ENCODE results near the gene POLR3K. TPM values are rescaled to one million over a fixed set of nuclear protein-coding genes. Genes with fewer than 3 reads are reported as not detected.
A peak's percentile ranks its signal among the peaks of the same experiment; 100 is the strongest.

The POLR3K gene
- polyA plus RNA-seq (ENCODE audit: insufficient read length in 4 of 4): 10 to 100 TPM; 11.3 to 13.2 (median 12.9) TPM

- DNase-seq (ENCODE audit: low read depth in 4 of 4, low spot score in 3 of 4): peak; percentile 90 to 93 (median 92)
Measured at GRCh38 chr16:53346-54236, at the start of gene POLR3K, which contains the start of gene SNRNP25. TSS of gene POLR3K (minus strand) at chr16:53608. CDS start at chr16:53586, 22 bp downstream. TSS of gene SNRNP25 (plus strand) at chr16:53828. CDS start at chr16:54017, 189 bp downstream.

DNA sequence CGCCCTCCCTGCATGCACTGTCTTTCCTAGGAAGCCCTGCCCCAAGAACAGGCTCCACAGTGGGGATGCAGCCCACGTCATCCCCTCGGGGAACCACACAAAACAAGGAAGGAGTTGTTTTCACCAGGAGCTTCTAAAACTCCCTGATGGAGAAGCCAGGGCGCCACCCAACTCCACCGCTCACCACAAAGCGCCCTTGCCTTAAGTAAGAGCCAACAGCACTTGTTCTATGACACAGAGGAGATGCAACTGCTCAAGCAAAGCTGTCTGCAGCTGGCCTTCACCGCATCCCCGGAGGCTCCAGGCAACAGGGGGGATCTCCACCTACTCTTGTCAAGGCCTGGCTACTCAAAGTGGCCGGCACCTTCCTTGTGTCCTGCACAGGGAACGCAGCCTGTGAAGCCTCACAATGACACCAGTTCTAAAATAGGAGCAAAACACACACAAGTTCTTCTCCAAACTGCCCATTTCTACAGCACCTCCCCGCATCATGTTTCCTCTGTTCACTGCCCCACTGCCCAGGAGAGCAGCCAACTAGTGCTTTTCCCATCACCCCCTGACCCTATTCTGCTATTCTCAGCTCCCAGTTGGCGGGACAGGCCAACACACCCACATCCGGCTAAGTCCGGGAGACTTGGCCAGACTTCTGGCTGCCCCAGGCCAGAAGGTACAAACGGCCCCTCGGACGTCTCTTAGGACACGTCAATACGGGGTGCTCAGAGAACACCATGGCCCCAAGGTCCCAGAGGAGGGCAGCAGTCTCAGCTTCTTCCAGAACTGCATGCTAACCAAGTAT, 48.9 kb upstream of the POLR3K start:
- DNase-seq (ENCODE audit: low read depth in 4 of 4, low spot score in 3 of 4): no peak

- DNase-seq (ENCODE audit: low read depth in 4 of 4, low spot score in 3 of 4): no peak
Measured at GRCh38 chr16:101586-101985, 48.2 kb upstream of the POLR3K start.

DNA sequence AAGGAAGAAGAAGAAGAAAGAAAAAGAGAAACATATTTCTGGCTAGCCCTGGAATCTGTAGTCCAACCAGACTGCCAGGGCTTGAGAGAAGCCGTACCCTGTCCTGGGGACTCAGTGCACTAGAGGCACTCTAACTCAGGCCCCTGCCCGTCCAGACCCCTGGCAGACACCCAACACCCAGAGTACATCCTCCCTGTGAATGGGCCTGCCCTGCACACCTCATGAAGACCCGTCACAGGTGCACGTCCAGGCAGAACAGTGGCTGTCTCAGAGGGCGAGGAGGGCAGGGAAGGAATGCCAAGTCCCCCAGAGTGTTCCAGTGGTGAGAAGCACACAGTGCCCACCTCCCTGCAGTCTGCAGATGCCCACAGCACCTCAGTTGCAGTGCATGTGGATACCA, 47.6 kb upstream of the POLR3K start:
- no peak for DNase-seq (ENCODE audit: low read depth in 4 of 4, low spot score in 3 of 4)

DNA sequence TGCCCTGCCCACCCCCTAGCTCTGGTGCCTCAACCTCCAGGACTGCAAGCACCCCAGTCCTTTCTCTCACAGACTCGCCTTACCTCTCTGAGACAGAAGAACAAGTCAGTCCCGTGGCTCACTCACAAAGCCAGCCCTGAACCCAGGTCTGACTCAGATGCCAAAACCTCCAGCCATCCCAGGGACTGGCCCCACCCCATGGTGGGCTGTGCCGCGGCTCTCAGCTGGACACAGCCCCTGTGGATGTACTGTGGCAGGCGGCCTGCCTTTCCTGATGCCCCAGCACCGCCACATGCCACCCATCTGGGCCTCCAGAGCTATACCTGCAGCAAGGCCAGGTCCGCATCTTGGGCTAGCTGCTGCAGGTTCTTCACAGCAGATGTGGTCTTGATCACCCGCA, 44.4 kb upstream of the POLR3K start:
- no peak for DNase-seq (ENCODE audit: low read depth in 4 of 4, low spot score in 3 of 4)

GRCh38 chr16:96935-97381, 43.5 kb upstream of the POLR3K start:
- peak in 1 of 4 donors; percentile 65 for DNase-seq (ENCODE audit: low read depth in 4 of 4, low spot score in 3 of 4)

DNA sequence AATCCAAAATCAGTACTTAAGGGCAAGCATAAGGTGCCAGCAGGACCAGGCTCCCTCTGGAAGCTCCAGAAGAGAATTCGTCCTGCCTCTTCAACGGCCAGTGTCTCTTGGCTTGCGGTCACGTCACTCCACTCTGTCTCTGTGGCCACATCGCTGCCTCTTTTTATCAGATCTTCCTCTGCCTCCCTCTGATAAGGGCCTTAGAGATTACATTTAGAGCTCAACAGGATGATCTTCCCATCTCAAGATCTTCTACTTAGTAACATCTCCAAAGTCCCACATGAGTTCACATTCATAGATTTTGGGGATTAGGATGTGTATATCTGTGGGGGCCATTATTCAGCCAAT, 41.5 kb upstream of the POLR3K start:
- no peak for DNase-seq (ENCODE audit: low read depth in 4 of 4, low spot score in 3 of 4)

GRCh38 chr16:92431-93339, 39.3 kb upstream of the POLR3K start:
- DNase-seq (ENCODE audit: low read depth in 4 of 4, low spot score in 3 of 4): no peak

DNA sequence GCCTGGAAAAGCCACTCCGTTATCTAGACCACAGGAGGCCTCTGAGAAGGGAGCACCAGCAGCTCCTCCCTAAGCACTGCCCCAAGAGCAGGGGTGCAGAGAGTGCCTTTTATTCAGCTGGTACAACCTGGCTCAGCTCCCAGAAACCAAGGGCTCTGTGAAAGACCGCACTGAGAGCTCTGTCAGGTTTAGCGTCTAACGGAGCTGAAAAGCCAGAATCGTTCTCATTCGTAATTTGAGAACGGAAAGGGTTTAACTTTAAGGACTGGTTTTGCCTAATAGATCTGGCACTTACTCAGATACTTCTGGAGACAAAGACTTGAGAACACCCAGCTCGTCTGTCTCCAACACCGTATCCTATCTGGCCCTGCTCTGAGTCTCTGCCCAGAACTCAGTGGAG, 38.1 kb upstream of the POLR3K start:
- DNase-seq (ENCODE audit: low read depth in 4 of 4, low spot score in 3 of 4): no peak

DNA sequence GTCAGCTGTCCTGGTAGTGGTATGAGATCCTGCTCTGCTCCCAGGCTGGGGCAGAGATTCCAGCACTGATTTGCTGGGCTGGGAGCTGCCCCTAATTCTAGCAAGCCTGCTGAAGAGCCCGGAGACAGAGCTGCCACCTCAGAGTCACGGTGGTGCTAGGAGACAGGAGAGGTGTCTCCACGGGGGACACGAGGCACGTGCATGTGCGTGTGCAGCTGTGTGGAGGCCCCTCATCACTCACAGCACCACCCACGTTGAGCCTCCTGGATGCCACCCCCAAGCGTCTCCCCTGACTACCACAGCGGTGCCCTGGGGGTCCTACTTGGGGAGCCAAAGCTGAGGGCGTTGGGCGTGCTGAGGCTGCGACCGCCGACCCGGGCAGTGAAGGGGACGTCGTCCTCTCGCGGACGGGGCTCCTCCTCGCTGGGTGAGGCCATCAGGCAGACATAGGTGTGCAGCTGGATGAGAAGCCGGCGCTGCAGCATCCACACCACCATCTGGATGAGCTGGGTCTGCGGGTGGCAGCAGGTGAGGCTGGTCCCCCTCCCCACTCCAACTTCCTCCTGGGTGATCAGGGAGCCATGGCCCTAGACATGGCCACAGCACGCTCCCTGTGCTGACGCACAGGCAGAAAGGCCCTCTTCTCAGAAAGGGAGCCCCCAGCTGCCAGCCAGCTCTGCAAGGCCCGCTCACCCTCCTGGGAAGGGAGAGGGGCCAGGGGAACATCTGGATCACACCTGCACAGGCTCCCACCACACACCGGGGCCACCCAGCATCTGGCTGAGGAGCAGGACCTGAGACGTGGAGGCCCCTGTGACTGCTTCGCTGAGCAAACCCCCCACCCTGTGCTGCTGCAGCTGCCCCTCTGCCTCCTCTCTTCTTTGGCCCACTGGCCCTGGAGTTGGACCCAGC, 36.2 kb upstream of the POLR3K start:
- DNase-seq (ENCODE audit: low read depth in 4 of 4, low spot score in 3 of 4): no peak

DNA sequence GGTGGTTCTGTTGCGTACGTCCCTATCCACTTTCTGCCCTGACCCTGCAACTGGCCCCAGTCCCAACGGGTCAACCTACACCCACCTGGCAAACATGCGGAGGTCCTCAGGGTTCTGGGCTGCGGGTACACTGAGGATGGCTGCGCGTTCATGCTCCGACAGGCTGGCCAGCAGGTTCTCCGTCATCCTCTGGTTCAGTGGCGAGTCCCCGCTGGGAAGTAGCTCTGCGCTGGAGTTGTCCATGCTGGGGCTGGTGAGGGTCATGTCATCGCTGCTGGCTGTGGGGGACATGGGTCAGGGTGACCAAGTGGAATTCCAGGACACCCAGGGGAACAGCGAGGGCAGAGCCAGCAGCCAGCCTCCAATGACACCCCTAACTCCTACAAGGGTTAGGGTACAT, 35.2 kb upstream of the POLR3K start:
- no peak for DNase-seq (ENCODE audit: low read depth in 4 of 4, low spot score in 3 of 4)

DNA sequence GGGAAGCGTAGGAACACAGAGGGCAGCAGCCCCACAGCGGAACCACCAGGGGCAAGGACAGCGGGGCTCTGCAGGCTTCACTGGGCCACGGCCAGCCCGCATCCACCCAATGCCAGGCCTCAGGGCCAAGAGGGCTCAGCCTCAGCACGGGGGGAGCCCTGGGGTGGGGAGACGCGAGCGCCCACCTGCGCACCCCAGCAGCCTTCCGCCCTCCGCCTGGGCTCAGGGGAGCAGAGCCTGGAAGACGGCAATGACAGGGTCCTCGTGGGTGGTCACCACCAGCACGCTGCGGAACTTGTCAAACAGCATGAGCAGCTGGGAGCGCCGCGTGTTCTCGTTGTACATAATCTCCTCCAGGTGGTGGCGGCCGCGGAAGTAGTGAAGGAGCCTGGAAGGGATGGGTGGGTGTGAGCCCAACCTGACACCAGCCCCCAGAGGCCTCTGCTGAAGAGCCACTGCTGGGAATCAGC, 33.1 kb upstream of the POLR3K start:
- no peak for DNase-seq (ENCODE audit: low read depth in 4 of 4, low spot score in 3 of 4)

DNA sequence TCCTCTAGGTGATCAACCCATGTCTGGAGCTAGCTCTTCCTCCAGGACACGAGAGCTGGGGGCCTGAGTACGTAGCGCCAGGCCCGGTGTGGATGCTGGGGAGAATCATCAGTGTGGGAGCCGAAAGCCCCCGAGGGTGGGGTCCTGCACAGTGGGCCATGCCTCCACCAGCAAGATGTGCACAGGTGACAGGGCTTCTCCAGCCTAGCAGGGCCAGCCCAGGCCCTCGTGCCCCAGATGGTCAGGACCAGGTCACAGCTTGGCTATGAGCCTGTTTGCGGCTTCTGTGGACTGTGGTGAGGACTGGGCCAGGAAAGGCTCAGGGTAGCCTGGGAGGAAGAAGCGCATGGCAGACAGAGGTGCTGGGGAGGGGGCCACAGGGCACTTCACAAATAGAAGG, 32.5 kb upstream of the POLR3K start:
- DNase-seq (ENCODE audit: low read depth in 4 of 4, low spot score in 3 of 4): no peak

- no peak for DNase-seq (ENCODE audit: low read depth in 4 of 4, low spot score in 3 of 4)
Measured at GRCh38 chr16:85407-85782, 32.0 kb upstream of the POLR3K start.

DNA sequence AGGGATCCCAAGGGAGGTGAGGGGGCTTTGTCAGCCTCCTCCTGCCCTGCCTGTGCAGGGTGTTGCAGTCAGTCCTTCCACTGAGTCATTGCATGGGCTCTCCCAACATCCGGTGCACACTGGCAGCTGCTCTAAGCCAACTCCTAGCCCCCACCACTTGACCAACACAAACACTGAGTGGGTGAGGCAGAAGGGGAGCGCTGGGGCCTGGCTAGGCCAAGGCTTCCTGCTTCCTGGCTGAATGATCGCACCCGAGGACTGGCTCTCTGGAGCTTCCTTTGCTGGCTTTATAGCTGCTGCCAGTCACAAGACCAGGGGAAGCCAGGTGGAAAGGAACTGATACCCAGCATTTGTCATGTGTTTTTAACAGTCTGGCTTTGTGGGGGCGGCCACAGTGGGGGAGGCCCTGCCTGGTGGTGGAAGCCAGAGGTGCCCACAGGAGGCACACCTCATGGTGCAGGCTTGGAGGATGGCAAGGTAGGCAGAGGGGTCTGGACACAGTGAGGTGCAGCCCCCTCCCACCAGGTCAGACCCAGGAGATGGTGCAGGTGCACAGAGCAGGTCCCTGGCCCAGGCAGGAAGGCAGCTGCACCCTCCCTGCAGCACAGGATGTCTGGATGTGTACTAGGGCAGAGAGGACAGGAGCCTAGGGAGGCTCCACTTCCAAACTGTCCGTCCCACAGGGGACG, 31.5 kb upstream of the POLR3K start:
- no peak for DNase-seq (ENCODE audit: low read depth in 4 of 4, low spot score in 3 of 4)

DNA sequence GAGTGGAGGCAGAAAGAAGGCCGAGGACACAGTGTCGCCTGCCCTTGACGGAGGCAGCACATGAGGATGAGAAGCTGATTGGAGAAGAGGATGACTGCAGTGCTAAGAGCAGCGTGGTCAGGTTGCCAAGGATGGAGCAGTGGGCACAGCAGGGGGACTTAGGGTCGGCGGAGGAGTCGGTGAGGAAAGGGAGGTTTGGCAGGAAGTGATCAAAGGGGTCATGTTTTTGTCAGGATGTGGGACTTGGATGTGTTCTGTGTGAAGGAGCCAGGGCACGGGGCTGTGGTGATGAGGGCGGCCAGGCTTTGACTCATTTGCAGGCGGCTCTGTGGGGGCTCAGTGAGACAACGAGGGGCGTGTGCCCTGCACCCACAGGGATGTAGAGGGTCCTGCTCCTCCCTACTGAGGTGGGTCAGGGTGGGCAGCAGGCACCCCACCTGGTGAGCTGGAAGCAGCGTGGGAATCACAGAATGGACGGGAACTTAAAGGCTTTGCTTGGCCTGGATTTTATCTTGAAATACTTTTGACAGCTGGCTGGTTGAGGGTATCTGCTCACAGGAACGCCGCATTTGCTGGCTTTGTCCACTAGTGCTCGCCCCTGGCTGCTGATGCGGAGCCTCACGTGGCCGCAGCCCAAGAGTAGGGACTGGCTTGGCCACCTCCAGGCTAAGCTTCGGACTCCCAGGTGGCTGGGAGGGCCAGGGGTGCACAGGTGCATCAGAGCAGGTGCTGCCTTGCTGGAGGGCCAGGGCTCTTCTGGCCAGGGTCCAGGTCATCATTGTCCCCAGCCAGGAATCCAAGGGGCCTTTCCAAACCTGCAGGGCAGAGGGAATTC, 30.6 kb upstream of the POLR3K start:
- no peak for DNase-seq (ENCODE audit: low read depth in 4 of 4, low spot score in 3 of 4)

DNA sequence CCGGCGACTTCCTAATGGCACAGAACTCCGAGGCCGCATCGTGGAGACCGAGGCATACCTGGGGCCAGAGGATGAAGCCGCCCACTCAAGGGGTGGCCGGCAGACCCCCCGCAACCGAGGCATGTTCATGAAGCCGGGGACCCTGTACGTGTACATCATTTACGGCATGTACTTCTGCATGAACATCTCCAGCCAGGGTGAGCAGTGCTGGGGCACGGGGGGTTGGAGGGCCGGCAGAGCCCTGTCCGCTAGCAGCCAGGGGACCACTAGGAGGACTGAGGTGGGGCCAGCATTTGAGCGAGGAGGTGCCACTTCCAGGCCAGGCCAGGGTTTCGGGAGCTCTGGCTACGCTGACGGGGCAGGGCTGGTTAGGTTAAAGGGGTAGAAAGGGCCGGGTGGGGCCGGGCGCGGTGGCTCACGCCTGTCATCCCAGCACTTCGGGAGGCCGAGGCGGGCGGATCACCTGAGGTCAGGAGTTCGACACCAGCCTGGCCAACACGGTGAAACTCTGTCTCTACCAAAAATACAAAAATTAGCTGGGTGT, 29.7 kb upstream of the POLR3K start:
- no peak for DNase-seq (ENCODE audit: low read depth in 4 of 4, low spot score in 3 of 4)

All from right renal pelvis (tissue), 4 donors.